H7 (cell line): ENCODE measurements around the gene SVEP1. TPM values are rescaled to one million over a fixed set of nuclear protein-coding genes. Genes with fewer than 3 reads are reported as not detected.
A peak's percentile ranks its signal among the peaks of the same experiment; 100 is the strongest.
"Not testable (repeated sequence)": the region's sequence is repeated elsewhere in the genome, so short reads cannot be mapped to it uniquely, and the experiment has no call there.

Source experiments
- DNase-seq: peaks from one replicate; pipeline ENCODE4 v3.0.0; 2012
- H3K27me3 ChIP-seq: 2 replicates; pipeline ENCODE4 v1.6.0; 2011; ENCODE audit warnings: mild to moderate bottlenecking, low read length; ENCODE audit not compliant: control insufficient read depth, insufficient read depth
- H3K36me3 ChIP-seq: replicated peaks from 2 replicates; pipeline ENCODE4 v1.5.1; 2011; ENCODE audit warnings: low read length; ENCODE audit not compliant: control insufficient read depth, insufficient read depth
- H3K4me3 ChIP-seq: 2 replicates; pipeline ENCODE4 v1.5.1; 2011; ENCODE audit warnings: low read depth, mild to moderate bottlenecking, control low read depth, low read length, moderate library complexity; ENCODE audit not compliant: insufficient read depth
- total RNA-seq: library from RNA; depleted of rRNA; stranded (reverse); fragments of >200 nt; shearing (Covaris generic); gene quantifications from 2 replicates; pipeline ENCODE4 v1.2.3, GENCODE V29; 2014

SVEP1 gene
- total RNA-seq, 1 experiment from 2014 or later, result 0.24 TPM

GRCh38 chr9:110429453-110429852 lies 150.1 kb downstream of the SVEP1 start:
- no peak for DNase-seq
- no peak overlapping the region for H3K4me3 ChIP-seq

DNA sequence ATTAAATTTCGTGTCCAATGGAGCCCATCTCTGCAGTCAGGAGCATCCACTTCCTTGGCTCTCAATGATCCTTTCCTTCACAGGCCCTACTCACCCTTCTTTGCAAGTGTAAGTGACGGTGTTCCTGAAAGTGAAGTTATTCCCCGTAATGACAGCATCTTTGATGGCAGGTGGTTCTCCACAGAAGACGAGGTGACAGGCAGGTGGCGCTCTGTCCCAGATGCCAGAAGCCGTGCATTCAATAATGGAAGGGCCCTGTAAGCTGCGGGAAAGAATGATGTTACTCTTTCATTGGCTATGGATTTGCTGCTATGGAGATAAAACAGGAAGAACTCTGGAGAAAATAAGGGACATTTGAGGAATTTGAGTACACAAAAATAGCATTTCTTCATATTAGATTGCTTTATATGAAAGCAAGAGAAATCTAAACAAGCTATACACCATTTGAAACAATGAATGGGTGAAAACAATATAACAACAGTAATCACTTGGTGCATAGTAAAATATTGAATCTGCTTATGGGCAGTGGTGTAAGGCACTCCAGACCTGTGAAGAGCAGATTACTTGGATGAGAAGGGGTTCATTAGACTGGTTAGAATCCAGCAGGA lies 151.9 kb downstream of the SVEP1 start:
- Histone ChIP-seq H3K4me3 (no peak overlapping the region), H3K27me3 (no peaks in the 10 kb centered on the region)
- DNase-seq, result peak; percentile 36

More at GRCh38 chr9:110429453-110429852, 150.1 kb downstream of the SVEP1 start:
- H3K36me3 ChIP-seq, result no peaks in the 10 kb centered on the region
- no peaks in the 10 kb centered on the region for H3K27me3 ChIP-seq

GRCh38 chr9:110426052-110426709 lies 153.4 kb downstream of the SVEP1 start:
- no peak overlapping the region for H3K4me3 ChIP-seq
- DNase-seq, result no peak
- no peaks in the 10 kb centered on the region for H3K27me3 ChIP-seq
- no peaks in the 10 kb centered on the region for H3K36me3 ChIP-seq

More for the DNA sequence above, 151.9 kb downstream of the SVEP1 start:
- no peaks in the 10 kb centered on the region for H3K36me3 ChIP-seq

DNA sequence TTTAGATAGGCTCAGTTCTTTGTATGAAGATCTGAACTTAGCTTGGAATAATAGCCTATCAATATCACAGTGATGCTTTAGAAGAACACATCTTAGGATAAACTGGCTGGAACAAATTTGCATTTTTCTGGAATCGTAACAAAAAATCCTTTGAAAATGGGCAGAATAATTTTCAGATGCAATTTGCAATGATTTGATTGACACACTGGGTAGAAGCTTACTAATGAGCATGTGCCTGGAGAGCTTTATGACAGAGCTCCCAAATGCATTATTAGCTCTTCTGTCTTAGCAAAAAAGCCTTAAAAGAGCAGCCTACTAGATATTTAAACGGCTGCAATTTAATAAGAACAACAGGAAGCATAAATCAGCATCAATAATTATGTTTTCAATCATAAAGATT lies 165.1 kb downstream of the SVEP1 start:
- Histone ChIP-seq H3K36me3 (no peaks in the 10 kb centered on the region), H3K4me3 (no peak overlapping the region), H3K27me3 (no peaks in the 10 kb centered on the region)
- DNase-seq, result no peak

DNA sequence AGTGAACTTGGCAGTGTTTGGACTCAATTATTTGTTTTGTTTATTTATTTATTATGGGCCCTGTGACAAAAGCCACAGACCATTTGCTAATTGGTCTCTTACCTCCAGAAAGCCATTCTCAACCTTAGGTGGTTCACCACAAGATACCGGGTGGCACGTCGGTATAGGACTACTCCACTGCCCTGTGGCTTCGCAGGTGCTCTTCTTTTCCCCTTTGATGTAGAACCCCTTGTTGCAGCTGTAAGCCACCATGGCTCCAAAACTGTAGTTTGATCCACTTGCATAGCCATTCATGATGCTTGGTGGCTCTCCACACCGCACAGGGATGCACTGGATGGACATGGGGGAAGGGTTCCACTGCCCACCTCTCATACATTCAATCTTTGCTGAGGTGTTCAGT lies 168.6 kb downstream of the SVEP1 start:
- no peak for DNase-seq

DNA sequence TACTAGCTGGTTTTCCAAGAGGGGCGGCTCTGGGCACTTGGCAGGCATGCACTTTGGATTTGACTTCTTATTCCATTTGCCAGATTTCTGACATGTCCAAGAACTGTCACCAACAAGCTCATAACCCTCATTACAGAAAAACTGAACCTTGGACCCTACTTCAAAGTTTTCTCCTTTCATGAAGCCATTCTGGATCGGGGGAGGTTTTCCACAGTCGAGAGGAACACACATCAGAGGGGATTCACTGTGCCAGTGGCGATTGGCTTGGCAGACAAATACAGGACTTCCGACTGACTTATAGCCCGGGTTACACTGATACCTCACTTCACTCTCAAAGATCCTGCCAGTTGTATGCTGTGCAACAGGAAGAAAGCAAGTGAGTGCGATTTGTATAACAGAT lies 170.9 kb downstream of the SVEP1 start:
- Histone ChIP-seq H3K27me3 (no peaks in the 10 kb centered on the region), H3K36me3 (no peaks in the 10 kb centered on the region), H3K4me3 (no peak overlapping the region)
- DNase-seq, result no peak

More for the DNA sequence above, 168.6 kb downstream of the SVEP1 start:
- no peaks in the 10 kb centered on the region for H3K36me3 ChIP-seq
- no peaks in the 10 kb centered on the region for H3K27me3 ChIP-seq
- H3K4me3 ChIP-seq, result no peak overlapping the region

- Histone ChIP-seq H3K36me3 (no peaks in the 10 kb centered on the region), H3K27me3 (no peaks in the 10 kb centered on the region), H3K4me3 (no peak overlapping the region)
- no peak for DNase-seq
Observed at GRCh38 chr9:110405858-110406443, 173.6 kb downstream of the SVEP1 start.

GRCh38 chr9:110404473-110404872 lies 175.1 kb downstream of the SVEP1 start:
- H3K4me3 ChIP-seq, result no peak overlapping the region
- no peak for DNase-seq
- H3K27me3 ChIP-seq, result no peaks in the 10 kb centered on the region
- H3K36me3 ChIP-seq, result no peaks in the 10 kb centered on the region

DNA sequence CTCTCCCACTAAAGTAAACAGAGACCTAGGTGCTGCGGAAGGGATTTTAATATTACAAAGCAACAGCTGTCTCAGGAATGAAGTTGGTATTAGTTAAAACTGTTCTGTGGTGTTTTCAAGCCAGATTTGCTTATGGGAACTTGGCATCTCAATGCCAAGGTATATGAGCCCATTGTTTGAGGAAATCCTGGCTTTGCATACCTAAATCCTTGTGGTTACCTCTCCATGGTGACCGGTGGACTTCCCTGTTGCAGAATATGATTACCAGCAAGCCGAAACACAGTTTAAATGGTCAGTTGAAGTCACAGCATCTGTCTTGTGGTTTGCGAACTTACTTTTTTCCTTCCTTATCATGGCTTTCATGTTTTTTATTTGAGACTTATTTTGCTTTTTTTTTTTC lies 179.6 kb downstream of the SVEP1 start:
- no peak overlapping the region for H3K4me3 ChIP-seq
- H3K36me3 ChIP-seq, result no peaks in the 10 kb centered on the region
- no peaks in the 10 kb centered on the region for H3K27me3 ChIP-seq
- no peak for DNase-seq

GRCh38 chr9:110398992-110399391 lies 180.5 kb downstream of the SVEP1 start:
- DNase-seq, H3K36me3 ChIP-seq, H3K27me3 ChIP-seq, H3K4me3 ChIP-seq: not testable (repeated sequence)

DNA sequence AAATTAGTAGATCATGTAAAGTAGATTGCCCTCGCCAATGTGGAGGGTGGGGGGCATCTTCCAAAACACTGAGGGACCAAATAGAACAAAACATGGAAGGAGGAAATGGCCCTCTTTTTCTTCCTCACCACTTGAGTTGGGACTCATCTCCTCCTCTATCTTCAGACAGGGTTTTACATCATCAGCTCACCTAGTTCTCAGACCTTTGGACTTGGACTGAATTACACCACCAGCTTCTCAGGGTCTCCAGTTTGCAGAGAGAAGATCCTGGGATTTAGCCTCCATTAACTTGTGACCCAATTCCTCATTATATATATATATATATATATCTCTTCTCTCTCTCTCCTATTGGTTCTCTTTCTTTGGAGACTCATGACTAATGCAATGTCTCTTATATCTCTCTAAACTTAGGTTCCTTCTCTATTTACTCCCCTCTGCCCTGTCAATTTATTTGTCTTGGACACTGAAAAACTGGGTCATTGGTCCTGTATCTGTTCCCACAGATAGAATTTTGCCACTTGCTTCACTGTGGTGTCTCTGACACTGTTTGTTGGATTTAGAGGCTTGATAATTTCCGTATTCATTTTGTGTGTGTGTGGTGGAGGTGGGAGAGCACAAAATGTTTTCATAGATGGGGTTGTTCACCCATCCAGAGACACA lies 187.6 kb downstream of the SVEP1 start:
- H3K36me3 ChIP-seq, result no peaks in the 10 kb centered on the region
- no peak for DNase-seq
- no peaks in the 10 kb centered on the region for H3K27me3 ChIP-seq
- no peak overlapping the region for H3K4me3 ChIP-seq

- DNase-seq, result no peak
- Histone ChIP-seq H3K4me3 (no peak overlapping the region), H3K36me3 (no peaks in the 10 kb centered on the region), H3K27me3 (no peaks in the 10 kb centered on the region)
Observed at GRCh38 chr9:110389148-110389750, 190.3 kb downstream of the SVEP1 start.

GRCh38 chr9:110383491-110383890 lies 196.1 kb downstream of the SVEP1 start:
- Histone ChIP-seq H3K4me3 (no peak overlapping the region), H3K27me3 (no peaks in the 10 kb centered on the region), H3K36me3 (no peaks in the 10 kb centered on the region)
- no peak for DNase-seq

GRCh38 chr9:110382731-110383130 lies 196.8 kb downstream of the SVEP1 start:
- Histone ChIP-seq H3K36me3 (no peaks in the 10 kb centered on the region), H3K4me3 (no peak overlapping the region), H3K27me3 (no peaks in the 10 kb centered on the region)
- no peak for DNase-seq
